GM21390 (cell line): Measurements from ENCODE around the gene HES5.

Source experiments
- ATAC-seq: cut with Tn5 transposase; IDR thresholded peaks from one replicate; pipeline ENCODE4 v1.9.1; 2021; ENCODE audit not compliant: unreplicated experiment

HES5 gene

DNA sequence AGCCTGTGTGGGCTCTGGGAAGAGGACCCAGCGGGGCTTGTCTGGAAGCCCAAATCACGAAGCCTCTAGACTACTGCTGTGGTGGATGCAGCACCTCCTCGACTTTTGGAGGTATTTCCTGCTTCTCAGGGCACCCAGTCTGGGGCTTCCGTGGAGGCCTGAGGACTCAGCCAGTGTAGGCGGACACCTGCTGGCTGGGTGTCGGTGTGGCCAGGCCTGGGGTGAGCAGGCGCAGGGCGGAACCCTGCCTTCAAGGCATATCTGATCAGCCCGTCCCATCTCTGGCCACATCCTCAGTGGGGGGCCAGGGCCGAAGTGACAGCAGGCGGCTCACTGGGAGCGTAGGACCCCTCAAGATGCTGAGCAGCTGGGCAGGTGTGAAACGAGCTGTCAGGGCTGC lies 47.0 kb downstream of the HES5 start:
- ATAC-seq = no peak

DNA sequence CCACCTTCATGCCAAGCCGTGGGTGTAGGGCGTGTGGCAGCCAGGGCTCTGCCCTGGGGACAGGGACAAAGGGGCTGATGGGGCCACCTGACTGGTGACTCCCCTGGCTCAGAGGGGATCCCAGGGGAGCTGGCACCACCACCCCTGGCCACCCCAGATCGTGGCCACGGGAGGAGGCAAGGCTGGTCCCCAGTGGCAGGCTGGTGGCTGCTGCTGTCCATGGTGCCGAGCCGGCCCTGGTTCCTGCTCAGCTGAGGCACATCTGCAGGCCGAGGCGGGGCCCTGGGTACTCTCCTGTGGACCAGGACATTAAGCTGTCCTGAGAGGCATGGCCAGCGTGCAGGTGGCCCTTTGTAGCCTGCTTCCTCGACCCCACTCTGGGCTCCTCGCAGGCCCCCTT lies 47.5 kb downstream of the HES5 start:
- no peak for ATAC-seq

DNA sequence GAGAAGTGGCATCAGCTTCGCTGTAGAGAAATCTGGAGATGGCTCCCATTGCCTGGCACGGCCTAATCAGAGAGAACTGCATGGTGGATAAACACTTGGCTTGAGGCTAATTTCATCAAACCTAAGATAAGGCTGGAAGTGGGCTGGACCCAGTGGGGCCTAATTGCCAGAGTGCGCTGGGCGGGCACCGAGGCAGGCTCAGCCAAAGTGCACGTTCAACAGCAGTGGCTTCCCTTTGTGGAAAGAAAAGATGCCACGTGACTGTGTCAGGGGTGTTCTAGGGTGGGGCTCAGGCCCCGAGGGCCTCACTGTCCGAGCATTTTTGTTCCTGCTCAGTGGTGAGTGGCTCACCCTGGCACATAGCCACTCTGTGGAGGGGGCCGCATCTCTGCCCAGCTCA lies 48.2 kb downstream of the HES5 start:
- no peak for ATAC-seq

DNA sequence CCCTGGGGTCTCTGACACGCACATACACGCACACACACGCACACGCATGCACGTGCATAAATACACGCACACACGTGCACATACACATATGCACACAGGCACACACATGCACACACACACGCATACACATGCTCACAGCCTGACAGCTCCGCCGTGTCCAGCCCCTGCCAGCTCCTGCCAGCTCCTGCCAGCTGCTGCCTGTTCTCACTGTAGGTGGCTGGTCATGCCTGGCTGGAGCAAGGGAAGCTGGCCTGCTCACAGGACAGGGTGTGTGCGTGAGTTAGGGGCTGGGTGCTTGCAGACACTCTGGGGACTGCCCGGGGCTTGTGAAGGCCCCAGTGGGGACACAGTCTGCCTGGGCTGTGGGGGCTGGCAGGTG lies 49.1 kb downstream of the HES5 start:
- no peak for ATAC-seq

GRCh38 chr1:2480236-2480985 lies 49.7 kb downstream of the HES5 start:
- ATAC-seq = no peak

GRCh38 chr1:2479618-2480017 lies 50.4 kb downstream of the HES5 start:
- no peak for ATAC-seq

DNA sequence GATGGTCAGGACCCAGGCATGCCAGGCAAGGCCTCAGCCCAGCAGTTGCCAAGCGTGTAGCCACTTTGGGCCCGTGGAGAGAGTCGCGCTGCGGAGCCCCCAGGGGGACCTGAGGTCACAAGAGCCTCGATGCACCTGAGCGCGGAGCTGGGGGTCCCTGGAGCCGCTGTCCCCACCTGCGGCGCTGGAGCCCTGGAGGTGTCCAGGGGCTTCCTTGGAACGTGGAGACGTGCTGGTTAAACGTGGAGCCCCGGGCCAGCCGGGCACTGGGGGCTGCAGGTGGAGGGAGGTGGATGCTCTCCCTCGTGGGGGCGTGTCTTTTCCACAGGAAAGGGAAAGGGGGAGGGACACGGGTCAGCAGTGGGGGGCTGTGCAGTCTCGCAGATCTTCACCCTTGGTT lies 50.9 kb downstream of the HES5 start:
- no peak for ATAC-seq
